ENCODE data around the gene CDIP1.

The CDIP1 gene

GRCh38 chr16:4514606-4515005, 24.0 kb downstream of the CDIP1 start:
- DNase-seq (ENCODE audit: low read depth in 3 of 3): no peak

GRCh38 chr16:4513881-4514280, 24.7 kb downstream of the CDIP1 start:
- no peak for DNase-seq (ENCODE audit: low read depth in 3 of 3)

- DNase-seq (ENCODE audit: low read depth in 3 of 3): no peak
Measured at GRCh38 chr16:4513086-4513860, 25.3 kb downstream of the CDIP1 start.

- no peak for DNase-seq (ENCODE audit: low read depth in 3 of 3)
Measured at GRCh38 chr16:4512473-4512872, 26.1 kb downstream of the CDIP1 start.

DNA sequence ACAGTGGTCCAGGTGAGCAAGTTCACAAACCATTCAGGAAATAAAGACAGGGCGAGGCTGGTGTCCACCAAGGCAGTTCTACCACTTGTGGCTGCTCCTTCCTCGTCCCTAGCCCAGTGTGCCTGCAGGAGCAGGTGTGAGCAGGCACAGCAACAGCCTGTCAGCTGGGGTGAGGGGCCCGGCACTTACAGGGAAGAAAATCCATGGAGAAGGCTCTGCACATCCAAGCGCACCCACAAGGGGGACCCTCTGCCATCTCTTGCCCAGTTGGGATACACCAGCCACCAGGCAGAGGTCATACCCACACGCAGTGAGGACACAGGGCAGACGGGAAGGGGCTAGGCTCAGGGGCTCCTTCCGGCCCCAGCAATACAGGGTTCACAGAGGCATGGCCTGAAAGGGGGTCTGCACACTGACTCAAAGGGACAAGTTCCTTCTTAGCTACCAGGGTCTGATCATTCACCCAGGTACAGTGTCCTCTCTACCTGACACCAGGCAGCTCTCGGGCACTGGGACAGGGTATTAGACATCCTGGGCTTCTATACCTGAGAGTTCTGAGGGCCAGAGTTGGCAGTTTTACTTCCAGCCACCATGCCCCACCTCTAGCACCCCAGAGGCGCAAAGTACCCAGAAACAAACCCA, 27.0 kb downstream of the CDIP1 start:
- DNase-seq (ENCODE audit: low read depth in 3 of 3): no peak

DNA sequence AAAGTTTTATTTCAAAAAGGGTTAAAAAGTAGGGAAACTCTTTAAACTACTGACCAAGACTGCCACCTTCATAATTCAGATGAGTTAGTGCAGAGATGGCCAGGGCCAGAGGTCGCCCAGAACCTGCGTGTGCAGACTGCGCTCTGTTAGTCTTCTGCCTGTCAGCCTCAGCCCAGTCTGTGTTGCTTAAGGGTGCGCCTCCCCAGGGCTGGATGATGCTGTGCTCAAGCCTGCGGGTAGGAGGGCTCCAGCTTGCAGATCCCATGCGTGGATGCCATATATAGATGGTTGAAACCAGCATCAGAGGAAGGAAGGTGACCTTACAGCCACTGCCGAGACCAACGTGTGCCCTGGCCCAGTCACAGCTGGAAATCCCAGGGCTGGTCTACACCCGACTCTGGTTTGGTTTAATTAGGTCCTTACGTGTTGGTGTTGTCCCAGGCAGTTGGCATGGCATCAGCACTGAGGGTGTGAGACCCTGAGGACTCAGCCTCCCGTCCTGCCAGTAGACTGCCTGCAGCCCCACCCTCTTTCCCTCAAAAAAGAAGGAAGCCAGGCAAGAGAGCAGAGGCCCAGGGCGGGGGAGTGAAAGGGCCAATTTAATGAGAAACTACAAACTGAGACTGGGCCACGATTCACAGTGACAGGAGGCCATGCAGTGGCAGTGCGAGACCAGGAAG, 27.7 kb downstream of the CDIP1 start:
- no peak for DNase-seq (ENCODE audit: low read depth in 3 of 3)

DNA sequence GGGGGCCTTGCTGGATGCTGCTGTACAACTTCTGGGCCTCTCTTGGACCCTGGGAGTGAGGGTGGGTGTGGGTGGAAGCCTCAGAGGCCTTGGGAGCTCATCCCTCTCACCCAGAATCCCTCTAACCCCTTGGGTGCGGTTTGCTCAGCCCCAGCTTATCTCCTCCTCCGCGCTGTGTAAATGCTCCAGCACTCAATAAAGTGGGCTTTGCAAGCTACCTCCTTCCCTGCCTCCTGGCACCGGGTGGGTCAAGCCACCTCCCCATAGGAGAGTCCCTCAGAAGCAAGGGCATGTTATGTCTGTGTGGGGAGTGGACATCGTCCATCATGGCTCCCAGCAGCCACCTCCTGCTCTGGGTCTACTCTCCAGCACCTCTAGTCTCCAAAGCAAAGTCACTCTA, 28.4 kb downstream of the CDIP1 start:
- no peak for DNase-seq (ENCODE audit: low read depth in 3 of 3)

- DNase-seq (ENCODE audit: low read depth in 3 of 3): no peak
Measured at GRCh38 chr16:4509420-4509819, 29.2 kb downstream of the CDIP1 start.

DNA sequence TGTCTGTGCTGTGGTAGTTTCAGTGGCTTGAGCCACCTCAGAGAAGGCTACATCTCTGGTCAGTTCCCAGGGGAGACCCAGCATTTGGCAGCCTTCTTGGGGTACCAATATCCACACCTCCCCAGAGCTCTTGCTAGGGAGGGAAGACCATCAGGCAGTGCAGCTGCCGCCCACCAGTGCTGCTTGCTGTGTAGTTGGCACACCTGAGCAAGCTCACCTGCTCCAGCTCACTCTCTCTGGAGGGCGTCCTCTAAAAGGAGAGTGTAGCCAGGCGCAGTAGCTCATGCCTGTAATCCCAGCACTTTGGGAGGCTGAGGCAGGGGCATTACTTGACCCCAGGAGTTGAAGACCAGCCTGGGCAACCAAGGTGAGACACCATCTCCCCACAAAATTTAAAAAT, 29.8 kb downstream of the CDIP1 start:
- DNase-seq (ENCODE audit: low read depth in 3 of 3): no peak

GRCh38 chr16:4507588-4508345, 30.8 kb downstream of the CDIP1 start:
- no peak for DNase-seq (ENCODE audit: low read depth in 3 of 3)

DNA sequence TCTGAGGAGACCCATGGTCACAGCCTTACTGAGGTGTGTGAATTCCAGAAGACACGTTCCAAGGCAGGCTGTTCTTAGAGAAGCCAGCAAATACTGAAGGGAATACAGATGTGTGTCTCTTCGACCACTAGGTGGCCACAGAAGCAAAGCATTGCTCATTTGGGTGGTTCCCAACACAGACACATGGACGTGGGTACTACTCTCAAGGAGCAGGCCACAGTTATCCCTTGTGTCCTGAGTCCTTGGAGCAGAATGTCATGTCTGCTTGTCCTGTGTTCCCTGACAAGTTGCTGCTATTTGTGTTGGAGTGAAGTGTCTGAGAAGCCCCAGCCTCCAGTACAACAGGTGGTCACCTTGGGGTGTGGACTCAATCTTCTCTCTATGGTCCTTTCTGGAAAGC, 32.1 kb downstream of the CDIP1 start:
- DNase-seq (ENCODE audit: low read depth in 3 of 3): peak; percentile 16 to 37 (median 21)

GRCh38 chr16:4505356-4506147, 33.0 kb downstream of the CDIP1 start:
- DNase-seq (ENCODE audit: low read depth in 3 of 3): peak; percentile 21 to 65 (median 46)

- no peak for DNase-seq (ENCODE audit: low read depth in 3 of 3)
Measured at GRCh38 chr16:4501071-4501478, 37.5 kb downstream of the CDIP1 start.

GRCh38 chr16:4500272-4500671, 38.3 kb downstream of the CDIP1 start:
- no peak for DNase-seq (ENCODE audit: low read depth in 3 of 3)

DNA sequence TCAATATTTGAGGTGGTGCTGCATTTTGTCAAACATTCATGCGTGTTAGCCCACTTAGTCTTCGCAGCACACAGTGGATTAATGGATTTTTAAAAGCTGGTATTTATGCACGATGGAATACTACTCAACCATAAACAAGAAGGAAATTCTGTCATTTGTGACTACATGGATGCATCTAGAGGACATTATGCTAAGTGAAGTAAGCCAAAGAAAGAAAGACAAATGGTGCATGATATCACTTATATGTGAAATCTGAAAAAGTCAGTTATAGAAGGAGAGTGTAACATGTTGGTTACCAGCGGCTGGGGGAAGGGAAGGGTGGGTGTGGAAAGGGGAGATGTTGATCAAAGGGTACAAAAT, 39.4 kb downstream of the CDIP1 start:
- no peak for DNase-seq (ENCODE audit: low read depth in 3 of 3)

GRCh38 chr16:4498546-4499195, 39.9 kb downstream of the CDIP1 start:
- DNase-seq (ENCODE audit: low read depth in 3 of 3): no peak

DNA sequence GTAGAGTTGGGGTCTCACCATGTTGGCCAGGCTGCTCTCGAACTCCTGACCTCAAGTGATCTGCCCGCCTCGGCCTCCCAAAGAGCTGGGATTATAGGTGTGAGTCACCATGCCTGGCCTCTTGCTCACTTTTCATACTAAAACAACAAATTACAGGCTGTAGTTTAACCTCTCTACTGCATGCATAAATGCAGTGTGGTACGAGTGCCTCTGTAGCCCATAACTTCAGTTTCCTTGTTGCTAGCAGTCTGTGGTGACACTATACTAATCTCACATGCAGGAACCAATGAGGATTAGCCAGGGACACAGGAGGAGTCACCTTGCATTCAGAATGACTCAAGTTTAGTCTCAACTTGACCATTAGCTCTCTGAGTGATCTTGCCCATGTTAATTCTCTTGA, 42.3 kb downstream of the CDIP1 start:
- no peak for DNase-seq (ENCODE audit: low read depth in 3 of 3)

DNA sequence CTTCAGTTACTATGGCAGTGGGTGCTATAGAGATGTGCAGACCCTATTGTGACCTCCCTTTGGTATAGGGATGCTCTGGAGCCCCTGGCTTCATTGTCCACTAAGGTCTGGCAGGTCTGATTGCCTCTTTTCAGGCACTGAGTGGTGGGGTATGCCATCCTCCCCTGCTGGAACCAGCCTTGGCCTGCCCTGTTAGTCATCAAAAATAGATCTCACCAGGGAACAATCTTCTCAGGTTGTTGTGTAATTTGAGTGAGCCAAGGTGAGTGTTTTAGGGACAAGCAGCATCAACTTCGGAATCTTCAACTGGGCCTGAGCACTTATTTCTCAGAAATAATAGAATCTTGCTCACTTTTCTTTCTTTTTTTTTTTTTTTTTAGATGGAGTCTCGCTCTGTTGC, 42.8 kb downstream of the CDIP1 start:
- no peak for DNase-seq (ENCODE audit: low read depth in 3 of 3)

- DNase-seq (ENCODE audit: low read depth in 3 of 3): no peak
Measured at GRCh38 chr16:4494746-4495490, 43.7 kb downstream of the CDIP1 start.

DNA sequence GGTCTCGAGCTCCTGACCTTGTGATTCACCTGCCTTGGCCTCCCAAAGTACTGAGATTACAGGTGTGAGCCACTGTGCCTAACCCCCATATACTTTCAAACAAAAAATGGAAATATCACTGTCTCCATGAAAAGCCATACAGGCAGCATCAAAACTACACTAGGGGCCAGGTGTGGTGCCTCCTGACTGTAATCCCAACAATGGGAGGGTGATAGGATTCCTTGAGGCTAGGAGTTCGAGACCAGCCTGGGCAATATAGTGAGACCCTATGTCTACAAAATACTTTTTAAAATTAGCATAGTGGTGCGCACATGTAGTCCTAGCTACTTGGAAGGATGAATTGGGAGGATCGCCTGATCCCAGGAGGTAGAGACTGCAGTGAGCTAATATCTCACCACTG, 46.7 kb downstream of the CDIP1 start:
- DNase-seq (ENCODE audit: low read depth in 3 of 3): no peak
